IMR-90 (cell line): Measurements from ENCODE around the gene LMO2. TPM values are rescaled to one million over a fixed set of nuclear protein-coding genes. Genes with fewer than 3 reads are reported as not detected.

Experiments used
- ATAC-seq: fragments of 200-7000 bp; cut with Tn5 transposase; 2 replicates; pipeline ENCODE4 v1.9.1; 2020; ENCODE audit warnings: low read depth, mild to moderate bottlenecking, moderate library complexity
- BruUV-seq: library from RNA; stranded (reverse); fragments of 400-500 nt; replicated peaks from 2 replicates; lab custom pipeline; 2021; lab: Mats Ljungman, UMichigan
- CTCF ChIA-PET: fragments of 300-600 bp; formaldehyde crosslinking; extraction: SDS; loops from one replicate; lab custom pipeline; 2021; ENCODE audit warnings: antibody characterized with exemption; lab: Yijun Ruan, JAX
- POLR2A ChIA-PET: fragments of 300-600 bp; sonication (Branson Sonifier 250); formaldehyde crosslinking; loops from one replicate; lab custom pipeline; 2022; ENCODE audit warnings: antibody characterized with exemption; ENCODE audit not compliant: unreplicated experiment; lab: Charles Lee
- DNase-seq: peaks from one replicate; pipeline ENCODE4 v3.0.0; 2013
- H2AFZ ChIP-seq: replicated peaks from 2 replicates; pipeline ENCODE3; 2013; ENCODE audit warnings: low read length, mild to moderate bottlenecking; ENCODE audit not compliant: poor library complexity
- H2AK5ac ChIP-seq: 2 replicates; pipeline ENCODE4 v1.6.1; 2013; ENCODE audit warnings: low read depth, low read length, inconsistent platforms
- H2AK9ac ChIP-seq: replicated peaks from 2 replicates; pipeline ENCODE3; 2013; ENCODE audit warnings: mild to moderate bottlenecking, low read depth, low read length, moderate library complexity; ENCODE audit not compliant: poor library complexity
- H2BK120ac ChIP-seq: 2 replicates; pipeline ENCODE4 v1.6.1; 2013; ENCODE audit warnings: low read depth, low read length, inconsistent platforms
- H2BK15ac ChIP-seq: 3 replicates; pipeline ENCODE4 v1.6.1; 2013; ENCODE audit warnings: low read depth, low read length, inconsistent platforms
- H2BK20ac ChIP-seq: 2 replicates; pipeline ENCODE4 v1.6.1; 2013; ENCODE audit warnings: low read depth, mild to moderate bottlenecking, inconsistent platforms, low read length, moderate library complexity
- H2BK5ac ChIP-seq: 2 replicates; pipeline ENCODE4 v1.6.1; 2013; ENCODE audit warnings: mild to moderate bottlenecking, low read depth, low read length, inconsistent platforms; ENCODE audit not compliant: poor library complexity, severe bottlenecking
- H3K14ac ChIP-seq: replicated peaks from 2 replicates; pipeline ENCODE4 v1.6.1; 2013; ENCODE audit warnings: low read depth, low read length, inconsistent platforms
- H3K18ac ChIP-seq: 2 replicates; pipeline ENCODE4 v1.6.1; 2013; ENCODE audit warnings: low read depth, low read length, control low read depth
- H3K23ac ChIP-seq: 2 replicates; pipeline ENCODE4 v1.6.1; 2013; ENCODE audit warnings: low read depth, low read length, inconsistent platforms
- H3K27ac ChIP-seq: 2 replicates; pipeline ENCODE4 v1.5.1; 2013; ENCODE audit warnings: mild to moderate bottlenecking, control low read depth, low read length; ENCODE audit not compliant: insufficient read depth
- H3K27me3 ChIP-seq: 2 replicates; pipeline ENCODE4 v1.6.1; 2013; ENCODE audit warnings: low read length; ENCODE audit not compliant: control insufficient read depth, insufficient read depth
- H3K36me3 ChIP-seq: 2 replicates; pipeline ENCODE4 v1.6.1; 2013; ENCODE audit warnings: low read length, mixed read lengths; ENCODE audit not compliant: control insufficient read depth, insufficient read depth
- H3K4ac ChIP-seq: 2 replicates; pipeline ENCODE4 v1.6.1; 2013; ENCODE audit warnings: low read depth, low read length, inconsistent platforms
- H3K4me1 ChIP-seq: 2 replicates; pipeline ENCODE4 v1.6.1; 2013; ENCODE audit warnings: low read length, mixed read lengths; ENCODE audit not compliant: control insufficient read depth, insufficient read depth
- H3K4me2 ChIP-seq: 2 replicates; pipeline ENCODE4 v1.6.1; 2013; ENCODE audit warnings: low read depth, mild to moderate bottlenecking, control low read depth, low read length, moderate library complexity
- H3K4me3 ChIP-seq: 2 replicates; pipeline ENCODE4 v1.5.1; 2013; ENCODE audit warnings: low read depth, mild to moderate bottlenecking, control low read depth, low read length, moderate library complexity; ENCODE audit not compliant: insufficient read depth
- H3K56ac ChIP-seq: 2 replicates; pipeline ENCODE4 v1.6.1; 2013; ENCODE audit warnings: low read length, inconsistent platforms; ENCODE audit not compliant: insufficient read depth; ENCODE audit errors: extremely low read depth
- H3K79me1 ChIP-seq, 2 experiments: 2 replicates each; pipeline ENCODE4 v1.6.1; 2013; ENCODE audit warnings: low read length in 2 of 2, inconsistent platforms in 1 of 2, low read depth in 1 of 2
- H3K9ac ChIP-seq: 2 replicates; pipeline ENCODE4 v1.6.1; 2013; ENCODE audit warnings: low read depth, low read length, control low read depth
- H3K9me1 ChIP-seq: 2 replicates; pipeline ENCODE4 v1.6.1; 2013; ENCODE audit warnings: low read length, inconsistent platforms; ENCODE audit not compliant: insufficient read depth
- H3K9me3 ChIP-seq: 2 replicates; pipeline ENCODE4 v1.6.1; 2013; ENCODE audit warnings: low read length; ENCODE audit not compliant: control insufficient read depth, insufficient read depth
- H4K20me1 ChIP-seq: 2 replicates; pipeline ENCODE4 v1.6.1; 2013; ENCODE audit warnings: low read length, inconsistent platforms; ENCODE audit not compliant: insufficient read depth
- H4K5ac ChIP-seq: 2 replicates; pipeline ENCODE4 v1.6.1; 2013; ENCODE audit warnings: mild to moderate bottlenecking, low read depth, low read length, control low read depth
- H4K8ac ChIP-seq, 2 experiments: 2 replicates each; pipeline ENCODE4 v1.6.1; 2013; ENCODE audit warnings: low read depth in 2 of 2, low read length in 2 of 2, control low read depth in 1 of 2, inconsistent platforms in 1 of 2
- H4K91ac ChIP-seq: 2 replicates; pipeline ENCODE4 v1.6.1; 2013; ENCODE audit warnings: low read depth, low read length, inconsistent platforms; ENCODE audit not compliant: insufficient read depth
- BHLHE40 ChIP-seq: fragments of 150-350 bp; IDR thresholded peaks from 2 replicates; pipeline ENCODE4 v1.6.1; 2016; ENCODE audit warnings: mild to moderate bottlenecking, low read depth, low read length
- CEBPB ChIP-seq: IDR thresholded peaks from 2 replicates; pipeline ENCODE4 v1.6.1; 2012; ENCODE audit warnings: low read depth, low read length, improper control_type of control experiment
- CHD1 ChIP-seq: IDR thresholded peaks from 2 replicates; pipeline ENCODE4 v1.6.1; 2012; ENCODE audit warnings: low read depth, low read length, improper control_type of control experiment
- CTCF ChIP-seq: conservative IDR thresholded peaks from 2 replicates; pipeline ENCODE4 v1.5.1; 2012; ENCODE audit warnings: mild to moderate bottlenecking, low read depth, low read length, improper control_type of control experiment
- ELK1 ChIP-seq: fragments of 150-350 bp; IDR thresholded peaks from 2 replicates; pipeline ENCODE4 v1.6.1; 2016; ENCODE audit warnings: low read depth, mild to moderate bottlenecking, low read length, moderate library complexity, borderline replicate concordance
- FOS ChIP-seq: fragments of 150-350 bp; IDR thresholded peaks from 2 replicates; pipeline ENCODE4 v1.6.1; 2016; ENCODE audit warnings: low read depth, low read length
- MAFK ChIP-seq: IDR thresholded peaks from 2 replicates; pipeline ENCODE4 v1.6.1; 2012; ENCODE audit warnings: low read depth, low read length, improper control_type of control experiment
- MAZ ChIP-seq: IDR thresholded peaks from 2 replicates; pipeline ENCODE4 v1.6.1; 2012; ENCODE audit warnings: low read depth, mild to moderate bottlenecking, low read length, improper control_type of control experiment, moderate library complexity, borderline replicate concordance
- NFE2L2 ChIP-seq: fragments of 150-350 bp; IDR thresholded peaks from 2 replicates; pipeline ENCODE4 v1.6.1; 2016; ENCODE audit warnings: low read depth, mild to moderate bottlenecking, low read length
- POLR2A ChIP-seq: IDR thresholded peaks from 2 replicates; pipeline ENCODE4 v1.6.1; 2012; ENCODE audit warnings: mild to moderate bottlenecking, low read depth, low read length
- RAD21 ChIP-seq: IDR thresholded peaks from 2 replicates; pipeline ENCODE4 v1.6.1; 2012; ENCODE audit warnings: low read length, improper control_type of control experiment
- RCOR1 ChIP-seq: IDR thresholded peaks from 2 replicates; pipeline ENCODE4 v1.6.1; 2012; ENCODE audit warnings: mild to moderate bottlenecking, low read length, improper control_type of control experiment; ENCODE audit not compliant: insufficient replicate concordance
- RFX5 ChIP-seq: IDR thresholded peaks from 2 replicates; pipeline ENCODE4 v1.8.0; 2012; ENCODE audit warnings: low read depth, mild to moderate bottlenecking, low read length, moderate library complexity
- SMC3 ChIP-seq: fragments of 150-350 bp; IDR thresholded peaks from 2 replicates; pipeline ENCODE4 v1.6.1; 2016; ENCODE audit warnings: low read depth, mild to moderate bottlenecking, antibody characterized with exemption, low read length, moderate library complexity
- USF2 ChIP-seq: fragments of 150-350 bp; IDR thresholded peaks from 2 replicates; pipeline ENCODE4 v1.6.1; 2017; ENCODE audit warnings: mild to moderate bottlenecking, antibody characterized with exemption, low read length, low read depth
- WGBS, 2 experiments: methylation state at CpG; one replicate each; pipeline versions ENCODE4 v1.1.5 to v1.1.7; 2013; ENCODE audit warnings: missing lambda C conversion rate in 2 of 2; ENCODE audit not compliant: insufficient read length in 1 of 2; ENCODE audit errors: extremely low coverage in 2 of 2; 5-methylcytosine and 5-hydroxymethylcytosine counted together
- dilution Hi-C: fragments of 300-500 bp; cut with HindIII; formaldehyde crosslinking; loops from one replicate; pipeline ENCODE4 v1.14.3; 2018; ENCODE audit warnings: low sequenced_read_pairs; ENCODE audit not compliant: unreplicated experiment
- in situ Hi-C: fragments of 300-500 bp; cut with MboI; formaldehyde crosslinking; loops from 3 replicates; pipeline ENCODE4 v1.14.3; 2019; ENCODE audit warnings: low sequenced_read_pairs, inconsistent platforms, mixed read lengths
- intact Hi-C: fragments of 100-400 bp; cut with micrococcal nuclease; formaldehyde crosslinking; loops from 2 replicates; pipeline ENCODE4 v1.10.0; 2022
- polyA plus RNA-seq, 3 experiments: library from polyadenylated mRNA; depleted of rRNA; stranded (reverse); fragments of >200 nt; gene quantifications; 2 replicates each; pipeline ENCODE4 v1.2.3, GENCODE V29; 2012; ENCODE audit warnings: low replicate concordance in 1 of 3
- total RNA-seq: library from RNA; depleted of rRNA; stranded (reverse); fragments of >200 nt; gene quantifications from 2 replicates; pipeline ENCODE4 v1.2.3, GENCODE V29; 2012

Gene LMO2
- total and polyA plus RNA-seq, 2 of the 4 experiments (the other 2 are of a cell fraction), result not detected

- H3K36me3 ChIP-seq, result no peaks in the 10 kb centered on the region
- H2BK15ac ChIP-seq, result no peak overlapping the region
- H4K8ac ChIP-seq, result no peak overlapping the region
- no peak overlapping the region for H3K23ac ChIP-seq
- peaks cover 3% of the 10 kb centered on the region; the same call in 1 of the 2 replicates for H3K4me1 ChIP-seq
- no peak overlapping the region for H4K5ac ChIP-seq
- no peaks in the 10 kb centered on the region for H4K20me1 ChIP-seq
- H3K18ac ChIP-seq, result no peak overlapping the region
- intact Hi-C loops, result no loop called here
- H3K79me1 ChIP-seq, result no peaks in the 10 kb centered on the region
- DNase-seq, result no peak
- ChIA-PET POLR2A (no interaction called here), CTCF (no interaction called here)
- in situ Hi-C loops, result no loop called here
- no peak for TF ChIP-seq CTCF
- no peak for TF ChIP-seq RFX5
- no peak for TF ChIP-seq CEBPB
- TF ChIP-seq CHD1, result no peak
- TF ChIP-seq POLR2A, result no peak
- no peak for TF ChIP-seq RCOR1
- no peak for TF ChIP-seq MAZ
- TF ChIP-seq ELK1, result no peak
- no peak for TF ChIP-seq MAFK
- TF ChIP-seq NFE2L2, result no peak
- TF ChIP-seq RAD21, result no peak
- TF ChIP-seq BHLHE40, result no peak
- no peak for TF ChIP-seq USF2
- TF ChIP-seq FOS, result no peak
- TF ChIP-seq SMC3, result no peak
- H3K4me3 ChIP-seq, result no peak overlapping the region
- WGBS, 2 experiments, result no CpG with 5 or more reads among the region's 2 CpGs
- no peak overlapping the region for H3K4me2 ChIP-seq
- no TSS peak for BruUV-seq
- no peak overlapping the region for H4K91ac ChIP-seq
- H3K9me3 ChIP-seq, result no peaks in the 10 kb centered on the region
- H2BK20ac ChIP-seq, result no peak overlapping the region
- no peak overlapping the region for H3K56ac ChIP-seq
- H2BK120ac ChIP-seq, result no peak overlapping the region
- no peak overlapping the region for H3K4ac ChIP-seq
- H2BK5ac ChIP-seq, result no peak overlapping the region
- ATAC-seq, result no peak
- no peak overlapping the region for H3K27ac ChIP-seq
- no peak overlapping the region for H3K9ac ChIP-seq
- no peak overlapping the region for H2AK5ac ChIP-seq
- H3K9me1 ChIP-seq, result no peaks in the 10 kb centered on the region
- H2AK9ac ChIP-seq, result no peak overlapping the region
- peaks cover 20% of the 10 kb centered on the region for H3K27me3 ChIP-seq
- H2AFZ ChIP-seq, result no peak overlapping the region
- H3K14ac ChIP-seq, result no peak overlapping the region
- dilution Hi-C loops, result no loop called here
Measured at GRCh38 chr11:33913991-33914390, 22.1 kb upstream of the LMO2 start.
